Stimulated activated memory B cell treated with anti-CD40 and anti-IgM and Interleukin-4, amounts not matched to agents 10 μg/mL and 1 μg/mL and 100 μg/mL, for 72 hours (primary cell): ENCODE data around the gene GRK2.
"Not testable (repeated sequence)": the region's sequence is repeated elsewhere in the genome, so short reads cannot be mapped to it uniquely, and the experiment has no call there.

Source experiments
- ATAC-seq: fragments of 150-1000 bp; cut with Tn5 transposase; 2 replicates; pipeline ENCODE4 v1.10.0; 2021
- H3K27ac Mint-ChIP-seq: one replicate; pipeline ENCODE4 v1.8.0; 2022; ENCODE audit warnings: mild to moderate bottlenecking, mixed read lengths
- H3K27me3 Mint-ChIP-seq: one replicate; pipeline ENCODE4 v1.8.0; 2022; ENCODE audit warnings: mixed read lengths
- H3K36me3 Mint-ChIP-seq: one replicate; pipeline ENCODE4 v1.8.0; 2022; ENCODE audit warnings: mixed read lengths
- H3K4me1 Mint-ChIP-seq: one replicate; pipeline ENCODE4 v1.8.0; 2022; ENCODE audit warnings: mixed read lengths
- H3K4me3 Mint-ChIP-seq: one replicate; pipeline ENCODE4 v1.8.0; 2022; ENCODE audit warnings: mild to moderate bottlenecking, moderate library complexity, mixed read lengths
- H3K9me3 Mint-ChIP-seq: one replicate; pipeline ENCODE4 v1.8.0; 2022; ENCODE audit warnings: mixed read lengths

Gene GRK2

DNA sequence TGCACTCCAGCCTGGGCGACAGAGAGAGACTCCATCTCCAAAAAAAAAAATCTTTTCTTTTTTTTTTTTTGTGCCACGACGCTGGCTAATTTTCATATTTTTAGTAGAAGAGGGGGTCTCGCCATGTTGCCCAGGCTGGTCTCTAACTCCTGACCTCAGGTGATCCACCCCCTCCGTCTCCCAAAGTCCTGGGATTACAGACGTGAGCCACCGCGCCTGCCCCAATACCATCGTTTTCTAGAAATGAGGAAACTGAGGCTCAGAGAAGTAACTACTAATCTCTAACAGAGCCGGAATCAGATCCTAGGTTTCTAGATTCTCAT lies 50.6 kb downstream of the GRK2 start:
- H3K4me1 Mint-ChIP-seq: peaks cover 22% of the 10 kb centered on the region
- H3K9me3 Mint-ChIP-seq: no peaks in the 10 kb centered on the region

DNA sequence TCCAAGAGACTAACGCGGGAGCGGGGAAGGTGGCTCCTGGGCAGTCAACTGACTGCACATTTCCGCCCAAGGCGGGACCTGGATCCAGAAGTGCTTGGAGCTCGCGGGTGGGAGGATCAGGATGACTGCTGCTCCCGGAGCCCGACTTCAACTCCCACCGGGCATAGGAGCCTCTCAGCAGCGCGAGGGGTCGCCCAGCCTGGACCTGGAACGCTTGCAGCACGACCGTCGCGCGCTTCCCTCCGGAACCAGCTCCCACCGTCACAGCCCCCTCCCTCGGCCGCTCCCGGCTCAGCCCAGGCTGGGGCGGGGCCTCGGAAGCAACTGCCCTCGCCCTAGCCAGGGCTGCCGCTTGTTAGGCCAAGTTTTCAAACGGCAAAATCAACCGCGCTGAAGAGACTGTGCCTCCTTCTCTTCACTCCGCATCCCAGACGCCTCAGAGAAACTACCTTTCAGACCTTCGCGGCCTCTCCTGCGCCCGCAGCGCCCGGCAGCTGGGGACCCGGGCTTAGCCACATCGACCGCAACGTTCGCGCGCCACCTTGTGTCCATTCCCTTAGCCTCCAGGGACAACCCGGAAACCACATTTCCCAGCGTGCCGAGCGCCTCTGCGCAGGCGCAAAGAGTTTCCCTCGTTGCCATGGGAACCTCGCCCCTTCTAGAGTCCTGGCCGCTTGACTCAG lies 51.1 kb downstream of the GRK2 start:
- Mint-ChIP-seq H3K27me3 (no peaks in the 10 kb centered on the region), H3K27ac (peak overlapping the region; percentile 85), H3K4me1 (peaks cover 20% of the 10 kb centered on the region), H3K9me3 (no peaks in the 10 kb centered on the region), H3K4me3 (peak overlapping the region; percentile 92), H3K36me3 (no peaks in the 10 kb centered on the region)
- peak; percentile 92 for ATAC-seq

More for the DNA sequence above, 50.6 kb downstream of the GRK2 start:
- Mint-ChIP-seq H3K4me3 (peak overlapping the region; percentile 92), H3K27me3 (no peaks in the 10 kb centered on the region), H3K36me3 (no peaks in the 10 kb centered on the region), H3K27ac (peak overlapping the region; percentile 85)
- no peak for ATAC-seq

GRCh38 chr11:67317888-67318555 lies 51.7 kb downstream of the GRK2 start:
- no peaks in the 10 kb centered on the region for H3K36me3 Mint-ChIP-seq
- H3K9me3 Mint-ChIP-seq: no peaks in the 10 kb centered on the region
- peak overlapping the region; percentile 92 for H3K4me3 Mint-ChIP-seq
- peak overlapping the region; percentile 85 for H3K27ac Mint-ChIP-seq
- peak; percentile 49 for ATAC-seq
- H3K4me1 Mint-ChIP-seq: peaks cover 13% of the 10 kb centered on the region
- H3K27me3 Mint-ChIP-seq: no peaks in the 10 kb centered on the region

- not testable (repeated sequence) for H3K4me1 Mint-ChIP-seq, ATAC-seq, H3K4me3 Mint-ChIP-seq, H3K27ac Mint-ChIP-seq, H3K36me3 Mint-ChIP-seq, H3K27me3 Mint-ChIP-seq, H3K9me3 Mint-ChIP-seq
Observed at GRCh38 chr11:67318876-67319275, 52.6 kb downstream of the GRK2 start.

- no peaks in the 10 kb centered on the region for H3K36me3 Mint-ChIP-seq
- no peak for ATAC-seq
Observed at GRCh38 chr11:67320011-67320410, 53.7 kb downstream of the GRK2 start.

DNA sequence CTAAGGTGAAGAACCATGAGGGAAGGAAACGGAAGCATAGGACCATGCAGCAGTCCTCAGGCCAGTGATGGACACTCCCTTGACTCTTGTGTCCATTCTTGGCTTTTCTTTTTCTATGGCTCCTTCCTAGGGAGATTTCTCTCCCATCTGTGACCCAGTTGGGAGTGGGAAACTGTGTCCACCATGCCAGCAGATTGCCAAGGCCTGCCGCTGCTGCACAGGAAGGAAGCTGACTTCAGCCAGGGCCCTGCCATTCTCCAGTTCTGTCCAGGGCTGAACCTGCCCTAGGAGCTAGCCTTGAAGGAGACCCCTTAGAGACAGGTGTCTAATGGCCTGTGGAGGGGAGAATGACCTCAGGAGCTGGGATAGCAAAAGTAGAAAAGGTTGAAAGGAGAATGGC lies 54.4 kb downstream of the GRK2 start:
- Mint-ChIP-seq H3K4me3 (no peak overlapping the region), H3K9me3 (no peaks in the 10 kb centered on the region), H3K27ac (no peak overlapping the region), H3K4me1 (peaks cover 7% of the 10 kb centered on the region), H3K27me3 (no peaks in the 10 kb centered on the region), H3K36me3 (no peaks in the 10 kb centered on the region)
- ATAC-seq: no peak

More at GRCh38 chr11:67320011-67320410, 53.7 kb downstream of the GRK2 start:
- Mint-ChIP-seq H3K4me1 (peaks cover 7% of the 10 kb centered on the region), H3K27ac (no peak overlapping the region), H3K27me3 (no peaks in the 10 kb centered on the region), H3K4me3 (no peak overlapping the region), H3K9me3 (no peaks in the 10 kb centered on the region)

- ATAC-seq: no peak
- Mint-ChIP-seq H3K36me3 (no peaks in the 10 kb centered on the region), H3K4me3 (no peak overlapping the region), H3K4me1 (peaks cover 7% of the 10 kb centered on the region), H3K27me3 (no peaks in the 10 kb centered on the region), H3K27ac (no peak overlapping the region), H3K9me3 (no peaks in the 10 kb centered on the region)
Observed at GRCh38 chr11:67321313-67321871, 55.1 kb downstream of the GRK2 start.

DNA sequence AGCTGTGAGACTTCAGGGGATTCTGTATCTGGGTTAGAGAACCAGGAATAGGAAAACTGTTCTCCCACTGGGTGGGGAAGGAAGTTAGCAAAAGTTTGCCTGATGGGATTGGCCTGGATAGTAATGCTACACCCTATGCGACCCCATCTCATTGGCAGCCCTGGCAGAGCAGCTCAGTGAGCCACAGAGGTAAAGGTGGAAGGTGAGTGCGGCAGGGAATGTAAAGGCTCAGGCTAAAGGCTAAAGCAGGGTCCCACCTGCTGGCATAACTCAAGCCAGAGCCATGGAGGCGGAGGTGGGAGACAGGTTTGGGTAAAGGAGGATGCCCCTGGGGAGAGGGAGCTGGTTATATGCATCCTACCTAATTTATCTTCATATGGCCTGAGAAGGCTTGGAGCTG lies 55.8 kb downstream of the GRK2 start:
- Mint-ChIP-seq H3K27ac (no peak overlapping the region), H3K9me3 (no peaks in the 10 kb centered on the region), H3K27me3 (no peaks in the 10 kb centered on the region), H3K4me1 (peaks cover 7% of the 10 kb centered on the region), H3K36me3 (no peaks in the 10 kb centered on the region), H3K4me3 (no peak overlapping the region)
- no peak for ATAC-seq

DNA sequence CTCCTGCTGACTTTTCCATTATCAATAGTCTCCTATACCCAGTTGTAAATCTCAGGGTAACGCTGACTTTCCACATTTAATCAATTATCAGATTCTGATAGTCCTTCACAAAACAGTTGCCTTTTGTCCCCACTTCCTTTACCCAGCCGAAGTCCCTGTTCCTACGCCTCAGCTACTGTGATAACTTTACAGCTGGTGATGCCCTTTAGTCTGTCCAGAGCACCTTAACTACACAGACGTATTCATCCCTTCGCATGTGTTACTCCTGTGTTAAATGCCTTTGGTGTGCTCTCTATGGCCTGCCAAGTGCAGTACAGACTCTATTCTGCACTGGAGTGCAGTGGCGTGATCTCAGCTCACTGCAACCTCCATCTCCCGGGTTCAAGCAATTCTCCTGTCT lies 57.3 kb downstream of the GRK2 start:
- Mint-ChIP-seq H3K9me3 (no peaks in the 10 kb centered on the region), H3K27ac (no peak overlapping the region), H3K27me3 (no peaks in the 10 kb centered on the region), H3K36me3 (no peaks in the 10 kb centered on the region), H3K4me1 (peaks cover 4% of the 10 kb centered on the region), H3K4me3 (no peak overlapping the region)
- ATAC-seq: no peak

- no peak overlapping the region for H3K4me3 Mint-ChIP-seq
- H3K27ac Mint-ChIP-seq: no peak overlapping the region
- H3K4me1 Mint-ChIP-seq: no peaks in the 10 kb centered on the region
- H3K27me3 Mint-ChIP-seq: no peaks in the 10 kb centered on the region
- H3K9me3 Mint-ChIP-seq: no peaks in the 10 kb centered on the region
- ATAC-seq: no peak
- peaks cover 5% of the 10 kb centered on the region for H3K36me3 Mint-ChIP-seq
Observed at GRCh38 chr11:67332081-67332691, 65.9 kb downstream of the GRK2 start.
